Liver (tissue), 9 donors: ENCODE results near the gene CHMP5. TPM values are rescaled to one million over a fixed set of nuclear protein-coding genes. Genes with fewer than 3 reads are reported as not detected.

Source experiments
- DNase-seq: peaks from one replicate; pipeline ENCODE4 v3.0.0-alpha.2; 2017; ENCODE audit warnings: low spot score
- H3K27ac ChIP-seq, 2 donors: one replicate each; pipeline ENCODE4 v1.7.0; 2013; ENCODE audit warnings: inconsistent platforms in 2 of 2, low read length in 2 of 2, control low read depth in 1 of 2, low read depth in 1 of 2, mild to moderate bottlenecking in 1 of 2
- H3K27me3 ChIP-seq, 4 donors: one replicate each; pipeline versions ENCODE4 v1.6.1 to v1.7.0; 2013; ENCODE audit warnings: low read length in 3 of 4, inconsistent platforms in 1 of 4, mild to moderate bottlenecking in 1 of 4, moderate library complexity in 1 of 4; ENCODE audit not compliant: control insufficient read depth in 4 of 4, insufficient read depth in 4 of 4
- H3K36me3 ChIP-seq, 4 donors: one replicate each; pipeline versions ENCODE4 v1.6.1 to v1.7.0; 2013; ENCODE audit warnings: low read length in 3 of 4, mild to moderate bottlenecking in 3 of 4, low read depth in 1 of 4, moderate library complexity in 1 of 4; ENCODE audit not compliant: control insufficient read depth in 4 of 4, insufficient read depth in 3 of 4
- H3K4me1 ChIP-seq, 4 donors: one replicate each; pipeline versions ENCODE4 v1.6.1 to v1.7.0; 2013; ENCODE audit warnings: low read length in 3 of 4, mild to moderate bottlenecking in 3 of 4, moderate library complexity in 1 of 4; ENCODE audit not compliant: control insufficient read depth in 4 of 4, insufficient read depth in 4 of 4
- H3K4me3 ChIP-seq, 3 donors: one replicate each; pipeline versions ENCODE4 v1.6.1 to v1.7.0; 2013; ENCODE audit warnings: low read length in 3 of 3, control low read depth in 1 of 3, low read depth in 1 of 3, mild to moderate bottlenecking in 1 of 3
- H3K9ac ChIP-seq, 2 donors: one replicate each; pipeline ENCODE4 v1.7.0; 2013; ENCODE audit warnings: low read length in 2 of 2, mild to moderate bottlenecking in 2 of 2, moderate library complexity in 2 of 2, control low read depth in 1 of 2, low read depth in 1 of 2
- H3K9me3 ChIP-seq, 4 donors: one replicate each; pipeline versions ENCODE4 v1.6.1 to v1.7.0; 2013; ENCODE audit warnings: low read length in 3 of 4; ENCODE audit not compliant: control insufficient read depth in 4 of 4
- EGR1 ChIP-seq, 2 donors: IDR thresholded peaks; 2 replicates each; pipeline ENCODE4 v1.6.1; 2016 to 2018; ENCODE audit warnings: antibody characterized with exemption in 2 of 2, low read depth in 2 of 2
- FOXA1 ChIP-seq: IDR thresholded peaks from 2 replicates; pipeline ENCODE4 v1.6.1; 2016; ENCODE audit warnings: antibody characterized with exemption
- FOXA2 ChIP-seq: IDR thresholded peaks from 2 replicates; pipeline ENCODE4 v1.6.1; 2016; ENCODE audit warnings: antibody characterized with exemption
- GABPA ChIP-seq, 2 donors: IDR thresholded peaks in 1 of 2; conservative IDR thresholded peaks in 1 of 2; 2 replicates each; pipeline ENCODE4 v1.6.1; 2016; ENCODE audit warnings: antibody characterized with exemption in 2 of 2, mild to moderate bottlenecking in 1 of 2, moderate library complexity in 1 of 2
- HNF4A ChIP-seq, 2 donors: conservative IDR thresholded peaks; 2 replicates each; pipeline ENCODE4 v1.6.1; 2016; ENCODE audit warnings: antibody characterized with exemption in 2 of 2, mild to moderate bottlenecking in 2 of 2
- HNF4G ChIP-seq: IDR thresholded peaks from 2 replicates; pipeline ENCODE4 v1.6.1; 2016; ENCODE audit warnings: antibody characterized with exemption
- JUND ChIP-seq, 2 donors: IDR thresholded peaks; 2 replicates each; pipeline ENCODE4 v1.6.1; 2016; ENCODE audit warnings: antibody characterized with exemption in 2 of 2
- MAX ChIP-seq: IDR thresholded peaks from 2 replicates; pipeline ENCODE4 v1.6.1; 2016; ENCODE audit warnings: antibody characterized with exemption
- NR2F2 ChIP-seq: IDR thresholded peaks from 2 replicates; pipeline ENCODE4 v1.6.1; 2016; ENCODE audit warnings: antibody characterized with exemption
- REST ChIP-seq: IDR thresholded peaks from 2 replicates; pipeline ENCODE4 v1.6.1; 2016; ENCODE audit warnings: antibody characterized with exemption, mild to moderate bottlenecking
- SP1 ChIP-seq: IDR thresholded peaks from 2 replicates; pipeline ENCODE4 v1.6.1; 2018; ENCODE audit warnings: antibody characterized with exemption, mild to moderate bottlenecking
- TAF1 ChIP-seq: conservative IDR thresholded peaks from 2 replicates; pipeline ENCODE4 v1.6.1; 2016; ENCODE audit warnings: antibody characterized with exemption, mild to moderate bottlenecking
- YY1 ChIP-seq: IDR thresholded peaks from 2 replicates; pipeline ENCODE4 v1.6.1; 2016; ENCODE audit warnings: antibody characterized with exemption, mild to moderate bottlenecking
- ZBTB33 ChIP-seq: IDR thresholded peaks from 2 replicates; pipeline ENCODE4 v1.6.1; 2016; ENCODE audit warnings: antibody characterized with exemption
- WGBS: extraction: QIAGEN DNeasy Blood & Tissue Kit; methylation state at CpG from one replicate; pipeline ENCODE4 v1.1.7; 2013; 5-methylcytosine and 5-hydroxymethylcytosine counted together
- polyA plus RNA-seq, 2 donors: library from polyadenylated mRNA; stranded (reverse) in 1 of 2; unstranded in 1 of 2; fragments of 200-250 nt in 1 of 2; fragments of >200 nt in 1 of 2; fragmentation: Nextera tagmentation in 1 of 2; extraction: Ambion mirVana in 1 of 2; gene quantifications; one replicate each; pipeline versions ENCODE4 v1.2.1 to v1.2.3, GENCODE V29; 2013 to 2015
- total RNA-seq, 2 donors: library from RNA; depleted of rRNA; stranded (reverse); fragments of >200 nt; gene quantifications; one replicate each; pipeline ENCODE4 v1.2.3, GENCODE V29; 2014
- donor health status: healthy.
- donor health status: healthy.
- donor health status: healthy.
- donor health status: healthy.
- donor health status: healthy.

The CHMP5 gene
- total and polyA plus RNA-seq, 4 donors, result 23.2 to 34.8 (median 27.8) TPM

- no peaks in the 10 kb centered on the region for H3K27me3 ChIP-seq
- H3K9me3 ChIP-seq, result no peaks in the 10 kb centered on the region
- no peak overlapping the region for H3K4me3 ChIP-seq
- peaks cover 0 to 16% (median 8%) of the 10 kb centered on the region in 4 donors for H3K4me1 ChIP-seq
- no peak for TF ChIP-seq REST
- no peak for TF ChIP-seq SP1
- no peak for TF ChIP-seq HNF4A (conservative IDR thresholded peaks at IDR 0.05)
- TF ChIP-seq NR2F2, result no peak
- H3K36me3 ChIP-seq, result peaks cover 0 to 44% (median 36%) of the 10 kb centered on the region in 4 donors
- H3K9ac ChIP-seq, result no peak overlapping the region
- DNase-seq, result no peak
- 98% methylated on average over 3 of the region's 3 CpGs for WGBS
- H3K27ac ChIP-seq, result no peak overlapping the region
Measured at GRCh38 chr9:33270146-33270545, 5.3 kb downstream of the CHMP5 start.

- TF ChIP-seq FOXA1 (no peak), YY1 (no peak), FOXA2 (no peak), REST (no peak), TAF1 (no peak), MAX (no peak), HNF4G (no peak), SP1 (no peak), ZBTB33 (no peak), GABPA (IDR thresholded peaks at IDR 0.05 in 1 of 2, conservative IDR thresholded peaks at IDR 0.05 in 1 of 2) (no peak), JUND (IDR thresholded peaks at IDR 0.05) (no peak), EGR1 (IDR thresholded peaks at IDR 0.05; ENCODE audit: low read depth in 2 of 2) (no peak)
- DNase-seq, result no peak
- Histone ChIP-seq H3K4me3 (no peak overlapping the region), H3K9me3 (no peaks in the 10 kb centered on the region), H3K4me1 (peaks cover 0 to 3% (median 0%) of the 10 kb centered on the region in 4 donors), H3K9ac (no peak overlapping the region), H3K27ac (no peak overlapping the region), H3K27me3 (no peaks in the 10 kb centered on the region), H3K36me3 (peaks cover 5 to 55% (median 46%) of the 10 kb centered on the region in 4 donors)
- 91% methylated on average over 1 of the region's 1 CpG for WGBS
Measured at GRCh38 chr9:33272061-33272460, 7.2 kb downstream of the CHMP5 start.
